SU-DHL-6 (cell line): ENCODE results near the gene LRRC34.

ENCODE experiments used
- EZH2phosphoT487 ChIP-seq: fragments of 200-600 bp; sonication (generic), shearing (Covaris generic); conservative IDR thresholded peaks from 2 replicates; pipeline ENCODE4 v1.6.1; 2018; ENCODE audit warnings: mild to moderate bottlenecking, antibody characterized with exemption, low read length, moderate library complexity, mixed read lengths
- TF ChIP-seq, protein P1 (sequence below): fragments of 200-600 bp; sonication (generic); IDR thresholded peaks from one replicate; pipeline ENCODE4 v1.5.1; 2017; ENCODE audit warnings: antibody characterized with exemption, mild to moderate bottlenecking, low read length, moderate library complexity; ENCODE audit not compliant: insufficient read depth, poor library complexity, severe bottlenecking

DNA sequence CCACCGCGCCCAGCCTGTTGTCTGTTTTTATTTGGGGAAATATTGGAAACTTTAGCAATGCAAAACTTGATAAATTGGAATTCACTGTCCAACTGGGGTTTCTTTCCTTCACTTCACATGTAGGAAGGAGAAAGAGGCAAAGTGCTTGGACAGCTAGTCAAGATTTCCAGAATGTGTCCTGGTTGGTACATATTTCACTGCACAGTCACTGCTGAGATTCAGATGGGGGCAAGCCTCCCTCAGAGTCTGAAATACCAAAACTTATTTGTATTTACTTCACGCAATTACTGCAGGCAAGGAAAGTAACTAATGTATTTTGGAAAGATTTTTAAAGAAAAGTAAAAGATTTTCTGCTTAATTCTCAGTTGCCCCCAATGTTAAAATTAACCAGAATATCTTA is 36.0 kb upstream of the LRRC34 start:
- TF ChIP-seq, protein P1, sequence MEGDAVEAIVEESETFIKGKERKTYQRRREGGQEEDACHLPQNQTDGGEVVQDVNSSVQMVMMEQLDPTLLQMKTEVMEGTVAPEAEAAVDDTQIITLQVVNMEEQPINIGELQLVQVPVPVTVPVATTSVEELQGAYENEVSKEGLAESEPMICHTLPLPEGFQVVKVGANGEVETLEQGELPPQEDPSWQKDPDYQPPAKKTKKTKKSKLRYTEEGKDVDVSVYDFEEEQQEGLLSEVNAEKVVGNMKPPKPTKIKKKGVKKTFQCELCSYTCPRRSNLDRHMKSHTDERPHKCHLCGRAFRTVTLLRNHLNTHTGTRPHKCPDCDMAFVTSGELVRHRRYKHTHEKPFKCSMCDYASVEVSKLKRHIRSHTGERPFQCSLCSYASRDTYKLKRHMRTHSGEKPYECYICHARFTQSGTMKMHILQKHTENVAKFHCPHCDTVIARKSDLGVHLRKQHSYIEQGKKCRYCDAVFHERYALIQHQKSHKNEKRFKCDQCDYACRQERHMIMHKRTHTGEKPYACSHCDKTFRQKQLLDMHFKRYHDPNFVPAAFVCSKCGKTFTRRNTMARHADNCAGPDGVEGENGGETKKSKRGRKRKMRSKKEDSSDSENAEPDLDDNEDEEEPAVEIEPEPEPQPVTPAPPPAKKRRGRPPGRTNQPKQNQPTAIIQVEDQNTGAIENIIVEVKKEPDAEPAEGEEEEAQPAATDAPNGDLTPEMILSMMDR = no peak
- TF ChIP-seq EZH2phosphoT487 = no peak
